ENCODE results near the gene POLN.

POLN gene

GRCh38 chr4:2066571-2067445, 175.1 kb downstream of the POLN start:
- DNase-seq = no peak

- DNase-seq = no peak
These were observed 175.8 kb downstream of the POLN start for GRCh38 chr4:2066011-2066551.

GRCh38 chr4:2065106-2065930, 176.6 kb downstream of the POLN start:
- DNase-seq = no peak

- DNase-seq = no peak
These were observed 177.5 kb downstream of the POLN start for GRCh38 chr4:2064276-2064991.

- no peak for DNase-seq
These were observed 178.2 kb downstream of the POLN start for GRCh38 chr4:2063557-2064275.

GRCh38 chr4:2062808-2063524, 179.0 kb downstream of the POLN start:
- DNase-seq = no peak

- no peak for DNase-seq
These were observed 179.6 kb downstream of the POLN start for GRCh38 chr4:2062168-2062807.

GRCh38 chr4:2061186-2062131, 180.5 kb downstream of the POLN start:
- DNase-seq = no peak

GRCh38 chr4:2060611-2061185, 181.2 kb downstream of the POLN start:
- no peak for DNase-seq

- no peak for DNase-seq
These were observed 182.0 kb downstream of the POLN start for GRCh38 chr4:2059726-2060602.

- peak; percentile 5 for DNase-seq
These were observed 182.7 kb downstream of the POLN start, which contains the start of gene NAT8L for GRCh38 chr4:2059046-2059725. TSS of gene NAT8L (plus strand) at chr4:2059327. CDS start at chr4:2059512, 185 bp downstream.

GRCh38 chr4:2058264-2059045, 183.5 kb downstream of the POLN start:
- DNase-seq = no peak

GRCh38 chr4:2057382-2058065, 184.4 kb downstream of the POLN start:
- DNase-seq = no peak

- DNase-seq = no peak
These were observed 187.7 kb downstream of the POLN start for GRCh38 chr4:2054217-2054616.

GRCh38 chr4:2051086-2051485, 190.8 kb downstream of the POLN start:
- DNase-seq = no peak

GRCh38 chr4:2049811-2050210, 192.1 kb downstream of the POLN start:
- DNase-seq = no peak

All from DMS79 treated with DMSO at 0.1 percent for 48 hours (cell line).